Panc1 (cell line): ENCODE data around the gene LUZP4. TPM values are rescaled to one million over a fixed set of nuclear protein-coding genes. Genes with fewer than 3 reads are reported as not detected.

Experiments used
- ATAC-seq: fragments of 200-7000 bp; cut with Tn5 transposase; 2 replicates; pipeline ENCODE4 v1.9.1; 2020; ENCODE audit warnings: mild to moderate bottlenecking, moderate library complexity
- BruUV-seq: library from RNA; stranded (reverse); fragments of 400-500 nt; replicated peaks from 2 replicates; lab custom pipeline; 2021; lab: Mats Ljungman, UMichigan
- CTCF ChIA-PET: fragments of 300-600 bp; sonication (Branson Sonifier 250); formaldehyde crosslinking; loops from one replicate; lab custom pipeline; 2022; ENCODE audit warnings: antibody characterized with exemption; lab: Charles Lee
- POLR2A ChIA-PET: fragments of 300-600 bp; sonication (Branson Sonifier 250); formaldehyde crosslinking; loops from one replicate; lab custom pipeline; 2022; ENCODE audit warnings: antibody characterized with exemption; lab: Charles Lee
- DNase-seq: peaks from one replicate; pipeline ENCODE4 v3.0.0-alpha.2; 2010; ENCODE audit warnings: low read depth, low spot score
- H3K27ac ChIP-seq: 2 replicates; pipeline ENCODE4 v1.5.1; 2011; ENCODE audit warnings: mild to moderate bottlenecking, low read length, inconsistent platforms
- H3K27me3 ChIP-seq: fragments of 200-500 bp; sonication (Bioruptor generic); 2 replicates; pipeline ENCODE4 v1.6.0; 2014; ENCODE audit warnings: low read length, inconsistent platforms; ENCODE audit not compliant: control insufficient read depth, insufficient read depth
- H3K36me3 ChIP-seq: fragments of 200-500 bp; sonication (Bioruptor generic); 2 replicates; pipeline ENCODE4 v1.5.1; 2014; ENCODE audit warnings: inconsistent platforms, mild to moderate bottlenecking, low read length, moderate library complexity; ENCODE audit not compliant: control insufficient read depth, insufficient read depth
- H3K4me1 ChIP-seq: 2 replicates; pipeline ENCODE4 v1.5.1; 2011; ENCODE audit warnings: inconsistent platforms, mild to moderate bottlenecking, low read length, moderate library complexity; ENCODE audit not compliant: control insufficient read depth, insufficient read depth
- H3K4me3 ChIP-seq, 2 experiments: 2 replicates each; pipeline ENCODE4 v1.5.1; 2011 to 2012; ENCODE audit warnings: low read depth in 2 of 2, low read length in 2 of 2, mild to moderate bottlenecking in 2 of 2, inconsistent platforms in 1 of 2, moderate library complexity in 1 of 2
- H3K9me3 ChIP-seq: fragments of 200-500 bp; sonication (Bioruptor generic); 2 replicates; pipeline ENCODE4 v1.5.1; 2014; ENCODE audit warnings: low read depth, mild to moderate bottlenecking, inconsistent platforms, low read length, moderate library complexity; ENCODE audit not compliant: control insufficient read depth, insufficient read depth
- CTCF ChIP-seq: fragments of 450-650 bp; IDR thresholded peaks from 2 replicates; pipeline ENCODE4 v1.5.1; 2017; ENCODE audit warnings: mild to moderate bottlenecking
- POLR2AphosphoS5 ChIP-seq: IDR thresholded peaks from 2 replicates; pipeline ENCODE4 v1.6.1; 2012; ENCODE audit warnings: mild to moderate bottlenecking, low read depth, low read length, moderate library complexity
- REST ChIP-seq, 2 experiments: IDR thresholded peaks; 2 replicates each; pipeline ENCODE4 v1.6.1; 2011 to 2012; ENCODE audit warnings: low read depth in 2 of 2, control low read depth in 1 of 2, low read length in 1 of 2, mild to moderate bottlenecking in 1 of 2, moderate library complexity in 1 of 2; ENCODE audit not compliant: insufficient read depth in 1 of 2
- SIN3A ChIP-seq: IDR thresholded peaks from 2 replicates; pipeline ENCODE4 v1.6.1; 2012; ENCODE audit warnings: low read depth, mild to moderate bottlenecking, low read length, moderate library complexity, borderline replicate concordance; ENCODE audit not compliant: insufficient read depth
- TCF7L2 ChIP-seq: IDR thresholded peaks from 2 replicates; pipeline ENCODE4 v1.6.1; 2011; ENCODE audit warnings: mild to moderate bottlenecking, low read depth, low read length, inconsistent platforms
- in situ Hi-C: cut with HindIII; loops from 2 replicates; pipeline ENCODE4 v1.10.0; 2016; ENCODE audit warnings: low sequenced_read_pairs, low pct_unique_long_range_greater_than_20kb
- intact Hi-C: fragments of 100-400 bp; cut with micrococcal nuclease; formaldehyde crosslinking; loops from one replicate; pipeline ENCODE4 v1.10.0; 2022; ENCODE audit not compliant: unreplicated experiment
- total RNA-seq: library from RNA; stranded (reverse); gene quantifications from one replicate; pipeline ENCODE4 v1.2.1, GENCODE V29; 2021; ENCODE audit not compliant: unreplicated experiment

Gene LUZP4
- total RNA-seq, 1 experiment from 2014 or later: not detected

- intact Hi-C loops: loop anchor here (5.0 kb wide), 2 partner anchors 229 to 359 kb away; partner anchors contain the start of gene PLS3
These were observed 43.3 kb downstream of the LUZP4 start for GRCh38 chrX:115332832-115333231.

GRCh38 chrX:115333446-115333845 is 43.9 kb downstream of the LUZP4 start:
- in situ Hi-C loops (no loop called here), intact Hi-C loops (loop anchor here (5.0 kb wide), 2 partner anchors 229 to 359 kb away; partner anchors contain the start of gene PLS3)

More at GRCh38 chrX:115332832-115333231, 43.3 kb downstream of the LUZP4 start:
- ChIA-PET CTCF (no interaction called here), POLR2A (no interaction called here)
- BruUV-seq: no TSS peak
- no peak for TF ChIP-seq REST (IDR thresholded peaks at IDR 0.05; ENCODE audit: insufficient read depth in 1 of 2, low read depth in 2 of 2, low read length in 1 of 2)
- no peak for TF ChIP-seq TCF7L2
- no peak for TF ChIP-seq SIN3A
- no peak for TF ChIP-seq POLR2AphosphoS5
- no peak for TF ChIP-seq CTCF
- no peak for ATAC-seq
- Histone ChIP-seq H3K4me3 (no peak overlapping the region), H3K9me3 (no peaks in the 10 kb centered on the region), H3K36me3 (no peaks in the 10 kb centered on the region), H3K27me3 (no peaks in the 10 kb centered on the region), H3K4me1 (no peaks in the 10 kb centered on the region), H3K27ac (no peak overlapping the region)
- in situ Hi-C loops: no loop called here
- no peak for DNase-seq

More at GRCh38 chrX:115333446-115333845, 43.9 kb downstream of the LUZP4 start:
- ATAC-seq (no peak), DNase-seq (no peak)
- H3K4me3 ChIP-seq: no peak overlapping the region
- no peak for TF ChIP-seq POLR2AphosphoS5
- TF ChIP-seq TCF7L2: no peak
- no peak for TF ChIP-seq REST (IDR thresholded peaks at IDR 0.05; ENCODE audit: insufficient read depth in 1 of 2, low read depth in 2 of 2, low read length in 1 of 2)
- TF ChIP-seq CTCF: no peak
- TF ChIP-seq SIN3A: no peak
- CTCF ChIA-PET: no interaction called here
- no peaks in the 10 kb centered on the region for H3K27me3 ChIP-seq
- H3K4me1 ChIP-seq: no peaks in the 10 kb centered on the region
- no peaks in the 10 kb centered on the region for H3K9me3 ChIP-seq
- POLR2A ChIA-PET: no interaction called here
- no peak overlapping the region for H3K27ac ChIP-seq
- H3K36me3 ChIP-seq: no peaks in the 10 kb centered on the region
- BruUV-seq: no TSS peak
